Stimulated activated CD8-positive, alpha-beta memory T cell treated with anti-CD3 and anti-CD28 coated beads, Interleukin-12 subunit alpha, Interleukin-12 subunit beta, amount 100 ng/mL, for 4 hours (primary cell): Measurements from ENCODE around the gene OOSP4A.

Source experiments
- DNase-seq: peaks from one replicate; pipeline ENCODE4 v3.0.0-alpha.2; 2020; ENCODE audit warnings: low read depth

The OOSP4A gene

GRCh38 chr11:59963733-59964132 lies at the start of gene OOSP4A:
OOSP4A (plus strand) TSS chr11:59964033; CDS start chr11:59964033, 0 bp downstream.
- no peak for DNase-seq

GRCh38 chr11:59918480-59918879 lies 45.4 kb upstream of the OOSP4A start:
- DNase-seq, result no peak

GRCh38 chr11:59918987-59919589 lies 44.7 kb upstream of the OOSP4A start:
- no peak for DNase-seq

- DNase-seq, result no peak
Observed at GRCh38 chr11:59923813-59924212, 40.0 kb upstream of the OOSP4A start.

- no peak for DNase-seq
Observed at GRCh38 chr11:59931688-59932087, 32.1 kb upstream of the OOSP4A start.

- no peak for DNase-seq
Observed at GRCh38 chr11:59938132-59938531, 25.7 kb upstream of the OOSP4A start, which contains the start of gene OOSP1. OOSP1 (plus strand) TSS chr11:59938432; CDS start chr11:59938455, 23 bp downstream.

- DNase-seq, result no peak
Observed at GRCh38 chr11:59938718-59939117, 25.1 kb upstream of the OOSP4A start.

GRCh38 chr11:59939482-59939881 lies 24.4 kb upstream of the OOSP4A start:
- no peak for DNase-seq

- no peak for DNase-seq
Observed at GRCh38 chr11:59941091-59941490, 22.7 kb upstream of the OOSP4A start.

- DNase-seq, result no peak
Observed at GRCh38 chr11:59943997-59944714, 19.7 kb upstream of the OOSP4A start.

- no peak for DNase-seq
Observed at GRCh38 chr11:59944720-59945119, 19.1 kb upstream of the OOSP4A start.

- DNase-seq, result no peak
Observed at GRCh38 chr11:59953463-59954218, 10.2 kb upstream of the OOSP4A start.

- no peak for DNase-seq
Observed at GRCh38 chr11:59954219-59954847, 9.5 kb upstream of the OOSP4A start.

- no peak for DNase-seq
Observed at GRCh38 chr11:59957094-59957493, 6.7 kb upstream of the OOSP4A start.

GRCh38 chr11:59960502-59961381 lies 3.1 kb upstream of the OOSP4A start:
- no peak for DNase-seq

- DNase-seq, result no peak
Observed at GRCh38 chr11:59962107-59962482, 1.7 kb upstream of the OOSP4A start.

- DNase-seq, result no peak
Observed at GRCh38 chr11:59965424-59965823, 1.6 kb downstream of the OOSP4A start.

- no peak for DNase-seq
Observed at GRCh38 chr11:59966201-59966600, 2.4 kb downstream of the OOSP4A start.

- DNase-seq, result no peak
Observed at GRCh38 chr11:59967677-59968394, 4.0 kb downstream of the OOSP4A start.

GRCh38 chr11:59968395-59968783 lies 4.6 kb downstream of the OOSP4A start:
- DNase-seq, result no peak

- no peak for DNase-seq
Observed at GRCh38 chr11:59973097-59973496, 9.3 kb downstream of the OOSP4A start.
